GM19328 (cell line): ENCODE data around the gene GLRA3.
A peak's percentile ranks its signal among the peaks of the same experiment; 100 is the strongest.
"Not testable (repeated sequence)": the region's sequence is repeated elsewhere in the genome, so short reads cannot be mapped to it uniquely, and the experiment has no call there.

Experiments
- ATAC-seq: cut with Tn5 transposase; IDR thresholded peaks from one replicate; pipeline ENCODE4 v1.9.1; 2021; ENCODE audit warnings: mild to moderate bottlenecking, moderate library complexity; ENCODE audit not compliant: unreplicated experiment

The GLRA3 gene

DNA sequence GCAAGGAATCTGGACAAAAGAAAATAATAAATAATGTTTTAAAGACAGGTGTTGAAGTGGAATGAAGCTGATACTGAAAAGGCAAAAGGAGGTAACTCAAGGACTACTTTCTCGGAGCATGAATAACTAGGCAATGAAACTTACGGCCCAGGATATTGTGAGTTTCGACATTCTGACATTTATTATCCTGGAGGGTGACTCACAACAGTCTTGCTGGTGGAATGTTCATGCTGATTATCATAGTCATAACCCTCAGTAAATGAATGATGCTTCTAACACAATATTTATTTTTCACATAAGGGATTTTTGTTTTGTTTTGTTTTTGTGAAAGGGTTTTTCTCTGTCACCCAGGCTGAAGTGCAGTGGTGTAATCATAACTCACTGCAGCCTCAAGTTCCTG, 159.8 kb downstream of the GLRA3 start:
- ATAC-seq = no peak

DNA sequence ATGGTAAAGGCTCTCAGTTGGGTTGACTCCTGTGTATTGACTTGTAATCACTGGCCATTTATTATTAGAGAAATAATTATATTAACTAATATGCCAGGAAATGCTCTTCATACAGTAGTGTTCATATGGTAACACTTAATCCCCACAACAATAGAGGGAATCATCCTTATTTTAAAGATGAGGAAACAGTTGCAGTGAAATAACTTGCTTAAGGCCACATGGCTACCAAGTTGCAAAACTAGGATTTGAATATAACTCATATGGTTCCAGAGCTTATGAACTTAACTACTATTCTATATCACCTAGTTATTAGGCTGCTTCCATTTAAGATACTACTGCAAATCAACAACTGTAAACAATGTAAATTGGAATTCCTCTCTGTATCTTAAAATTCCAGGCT, 163.2 kb downstream of the GLRA3 start:
- no peak for ATAC-seq

DNA sequence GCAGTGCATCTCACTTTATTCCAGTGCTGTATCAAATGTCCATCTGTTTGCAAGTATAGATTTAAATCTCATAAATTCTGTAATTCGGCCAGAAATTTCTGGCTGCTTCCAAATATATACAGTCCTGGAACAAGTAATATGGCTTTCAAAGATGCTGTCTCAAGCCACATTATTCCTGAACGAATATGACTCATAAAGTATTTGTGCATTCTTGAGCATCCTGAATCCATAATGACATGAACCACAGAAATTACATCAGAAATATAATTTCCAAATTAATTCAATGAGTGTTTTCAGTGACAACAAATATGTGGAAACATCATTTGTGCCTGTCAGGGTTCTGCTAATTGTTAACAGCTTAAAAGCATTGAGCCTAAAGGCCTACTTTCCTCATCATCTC, 165.8 kb downstream of the GLRA3 start:
- no peak for ATAC-seq

DNA sequence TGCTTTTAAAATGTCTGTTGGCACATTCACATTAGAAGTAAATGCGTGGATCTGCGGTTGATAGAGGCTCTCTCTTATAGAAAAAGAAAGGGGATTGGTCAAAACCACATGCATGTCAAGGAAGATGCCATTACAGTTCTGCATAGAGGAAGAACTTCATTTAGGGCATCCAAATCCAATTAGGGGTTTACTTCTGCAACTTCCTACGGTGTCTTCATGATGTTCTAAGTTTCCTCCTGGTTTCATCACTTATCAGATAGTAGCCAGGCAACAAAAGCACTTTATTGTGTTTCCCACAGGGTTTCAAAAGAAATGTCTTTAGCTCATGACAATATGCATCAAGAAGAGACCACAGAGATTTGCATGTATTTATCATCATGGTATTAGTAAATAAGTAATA, 170.8 kb downstream of the GLRA3 start:
- ATAC-seq = no peak

DNA sequence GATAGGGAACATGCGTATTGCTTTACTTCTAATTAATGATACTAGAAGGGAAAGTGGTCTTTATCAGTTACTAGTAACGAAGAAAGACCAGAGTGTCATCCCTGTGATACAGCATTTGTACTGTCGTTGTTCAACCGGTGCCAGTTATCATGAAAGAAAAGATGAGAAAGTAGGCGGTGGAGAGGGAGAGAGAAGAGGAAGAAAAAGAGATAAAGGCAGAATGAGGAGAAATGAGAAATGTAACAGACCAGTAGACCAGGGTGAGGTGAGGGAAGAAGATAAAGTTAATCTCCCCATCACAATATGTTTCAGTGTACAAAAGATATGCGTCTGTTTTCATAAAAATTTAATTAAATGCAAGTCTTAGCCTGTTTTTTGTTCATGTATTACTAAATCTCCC, 171.6 kb downstream of the GLRA3 start:
- no peak for ATAC-seq

DNA sequence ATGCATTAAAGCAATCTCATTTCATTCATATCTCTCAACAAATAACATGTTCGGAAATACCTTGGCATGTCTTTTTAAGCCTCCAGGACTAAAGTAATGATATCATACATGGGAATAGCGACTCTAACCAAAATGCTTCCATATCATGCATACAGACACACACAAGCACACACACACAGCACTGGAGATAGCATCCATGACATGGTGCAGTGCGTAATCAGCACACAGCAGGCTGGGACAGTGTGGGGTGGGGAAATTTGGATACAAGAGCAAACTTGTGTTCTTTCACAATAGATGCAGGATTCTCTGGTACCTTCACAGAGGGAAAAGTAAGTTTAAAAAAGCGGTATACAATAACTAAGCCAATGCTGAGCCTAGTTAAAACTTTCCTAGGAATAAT, 174.4 kb downstream of the GLRA3 start:
- ATAC-seq = no peak

DNA sequence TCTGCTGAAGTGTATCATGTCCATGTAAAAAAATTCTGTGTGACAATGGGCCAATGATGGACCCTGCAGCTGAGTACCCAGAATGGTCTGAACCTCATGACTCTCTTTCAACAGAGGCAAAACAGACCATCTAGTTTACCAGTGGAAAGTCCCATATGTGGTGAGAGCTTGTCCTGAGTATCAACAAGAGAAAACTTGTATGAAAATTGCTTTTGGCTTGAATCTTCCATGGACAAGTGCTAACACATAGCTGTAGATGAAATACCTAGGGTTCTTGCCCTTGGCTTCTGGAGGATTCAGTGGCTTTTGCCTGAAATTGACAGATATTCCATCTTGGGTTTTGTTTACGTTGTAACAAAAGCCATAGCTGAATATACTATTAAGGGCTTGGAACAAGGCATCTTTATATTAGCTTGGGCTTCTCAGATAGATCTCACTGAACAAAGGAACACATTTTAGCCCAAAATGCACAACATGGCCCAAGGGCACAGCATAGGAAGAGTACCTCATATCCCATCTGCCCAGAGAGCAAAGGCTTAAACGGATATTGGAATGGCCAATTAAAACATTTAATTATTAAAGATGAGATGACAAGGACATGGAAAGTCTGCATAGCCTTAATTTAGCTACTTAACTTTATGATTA, 178.2 kb downstream of the GLRA3 start:
- ATAC-seq = no peak

DNA sequence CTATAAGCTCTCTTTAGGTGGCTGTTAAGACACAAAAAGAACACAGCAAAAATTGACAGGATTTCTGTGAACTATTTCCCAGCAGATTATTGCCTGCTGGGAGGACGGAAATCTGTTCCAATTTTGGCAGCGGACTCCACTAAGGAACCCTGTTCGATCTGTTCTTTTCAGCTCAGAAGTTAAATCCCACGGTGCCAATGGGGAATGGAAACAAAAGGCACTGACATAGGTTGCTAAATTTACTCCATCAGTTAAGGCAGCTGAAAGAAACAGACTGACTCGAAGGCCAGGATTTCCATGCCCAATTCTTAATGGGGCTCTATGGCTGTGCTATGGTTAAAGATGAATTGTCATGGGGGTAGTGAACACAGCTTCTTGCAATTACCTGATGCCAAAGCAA, 180.2 kb downstream of the GLRA3 start:
- ATAC-seq = no peak

DNA sequence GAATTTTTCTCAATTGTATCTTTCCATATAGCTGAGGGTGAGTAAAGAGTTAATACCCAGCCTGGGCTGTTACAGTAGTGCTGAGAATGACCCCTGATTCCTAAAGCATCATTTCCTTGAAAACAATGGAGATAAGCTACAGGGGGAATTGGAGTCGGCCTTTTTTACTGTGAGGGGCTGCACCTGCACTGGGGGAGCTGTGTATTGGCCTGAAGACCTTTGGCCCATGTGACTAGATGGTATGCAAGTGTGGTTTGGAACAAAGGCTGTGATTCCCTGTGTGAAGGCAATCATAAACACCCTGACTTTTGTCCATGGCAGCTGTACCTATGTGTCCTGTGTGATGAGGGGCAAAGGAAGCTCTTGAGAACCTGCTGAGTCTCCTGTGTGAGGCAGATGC, 182.7 kb downstream of the GLRA3 start:
- ATAC-seq = no peak

DNA sequence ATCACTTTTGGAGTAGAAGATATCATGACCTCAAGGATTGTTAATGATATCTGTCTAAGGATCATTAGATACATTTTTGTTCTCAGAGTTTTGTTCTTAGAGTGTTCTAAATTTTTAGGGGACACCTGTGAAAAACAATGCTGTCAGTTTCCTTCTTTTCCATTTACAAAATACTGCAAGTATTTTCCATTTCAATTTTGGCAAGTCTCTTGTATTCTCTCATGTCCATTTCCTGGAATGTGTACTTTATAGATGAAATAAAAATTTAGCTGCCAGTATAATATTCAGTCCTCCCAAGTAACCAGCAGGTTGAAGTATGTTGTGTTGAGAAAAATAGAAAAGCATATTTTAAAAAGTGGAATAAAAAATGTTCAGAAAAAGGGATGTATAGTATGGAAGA, 188.9 kb downstream of the GLRA3 start:
- no peak for ATAC-seq

DNA sequence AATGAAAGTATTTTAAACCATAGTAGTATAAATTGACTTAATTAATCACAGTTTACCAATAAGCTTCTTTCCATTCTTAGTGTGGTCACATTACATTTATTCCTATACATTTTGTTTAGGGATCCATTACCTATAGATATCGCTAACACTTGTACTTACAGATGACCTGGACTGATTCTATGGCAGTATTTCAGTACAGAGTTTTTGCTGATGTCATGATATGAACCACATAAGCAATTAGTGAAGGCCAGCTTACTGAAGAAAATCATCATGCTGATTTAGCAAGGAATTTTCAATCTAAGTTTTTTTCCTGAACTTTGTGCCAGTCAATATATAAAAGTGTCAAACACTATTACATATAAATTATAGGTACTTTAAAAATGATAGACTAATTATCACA, 193.3 kb downstream of the GLRA3 start:
- no peak for ATAC-seq

DNA sequence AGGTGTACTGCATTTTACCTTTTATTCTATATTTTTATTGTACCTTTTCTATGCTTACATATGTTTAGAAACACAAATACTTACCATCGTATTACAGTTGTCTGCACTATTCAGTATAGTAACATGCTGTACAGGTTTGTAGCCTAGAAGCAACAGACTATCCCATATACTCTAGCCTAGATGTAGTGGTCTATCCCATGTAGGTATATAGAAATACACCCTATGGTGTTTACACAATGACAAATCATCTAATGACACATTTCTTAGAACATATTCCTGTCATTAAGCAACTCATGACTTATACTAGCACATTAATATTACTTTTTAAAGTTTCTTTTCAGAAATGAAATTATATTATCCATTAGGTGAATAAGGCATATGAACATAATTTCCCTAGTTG, 195.6 kb downstream of the GLRA3 start:
- no peak for ATAC-seq

DNA sequence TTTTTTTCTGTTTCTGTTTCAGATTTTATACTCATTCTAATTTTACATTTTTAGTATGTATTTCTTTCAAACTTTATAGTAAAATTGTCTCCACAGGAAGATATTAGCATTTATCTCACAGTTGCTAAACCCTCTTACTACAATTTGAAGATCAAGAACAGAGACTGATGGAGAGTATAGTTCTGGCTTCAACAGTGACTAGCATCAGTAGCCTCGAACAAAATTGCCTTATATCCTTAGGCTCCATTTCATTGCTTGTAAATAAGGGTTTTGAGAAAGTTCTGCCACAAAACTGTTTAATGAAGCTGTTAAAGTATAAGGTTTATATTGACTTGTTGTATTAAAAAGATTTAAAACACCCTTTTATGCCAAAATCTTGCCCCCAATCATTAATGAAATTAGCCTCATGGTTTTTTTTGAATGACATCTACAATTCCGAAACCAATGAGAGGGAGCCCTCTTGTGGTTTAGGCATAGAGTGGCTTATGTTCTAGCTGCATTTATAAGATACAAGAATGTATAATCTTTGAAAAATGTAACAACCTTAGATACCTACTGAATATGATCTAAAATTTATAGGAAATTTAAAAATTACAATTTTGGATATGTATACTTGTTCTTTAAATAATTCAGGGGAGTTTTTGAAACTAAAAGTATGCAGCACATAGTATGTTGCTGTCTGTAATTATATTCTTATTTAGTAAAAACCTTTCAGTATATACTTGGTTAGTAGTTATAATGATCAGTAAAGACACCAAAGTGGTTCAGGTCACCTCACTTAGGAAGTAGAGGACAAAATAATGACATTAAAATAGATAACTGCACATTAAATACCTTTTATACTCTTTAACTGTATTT, 196.9 kb downstream of the GLRA3 start:
- ATAC-seq = peak; percentile 62

DNA sequence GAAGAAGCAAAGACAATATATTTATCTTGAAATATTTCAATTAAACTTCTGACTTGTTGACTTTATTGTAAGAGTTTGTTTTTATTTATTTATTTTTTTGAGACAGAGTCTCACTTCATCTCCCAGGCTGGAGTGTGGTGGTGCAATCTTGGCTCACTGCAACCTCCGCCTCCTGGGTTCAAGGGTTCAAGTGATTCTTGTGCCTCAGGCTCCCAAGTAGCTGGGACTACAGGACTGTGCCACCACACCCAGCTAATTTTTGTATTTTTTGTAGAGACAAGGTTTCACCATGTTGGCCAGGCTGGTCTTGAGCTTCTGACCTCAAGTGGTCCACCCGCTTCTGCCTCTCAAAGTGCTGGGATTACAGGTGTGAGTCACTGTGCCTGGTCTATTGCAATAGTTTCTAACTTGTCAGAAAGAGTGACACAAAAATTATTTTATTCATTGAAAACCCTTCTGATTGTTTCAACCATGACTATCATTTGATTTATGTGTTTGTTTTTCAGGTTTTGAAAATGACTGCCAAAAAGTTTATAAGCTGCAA, 199.1 kb downstream of the GLRA3 start:
- not testable (repeated sequence) for ATAC-seq

DNA sequence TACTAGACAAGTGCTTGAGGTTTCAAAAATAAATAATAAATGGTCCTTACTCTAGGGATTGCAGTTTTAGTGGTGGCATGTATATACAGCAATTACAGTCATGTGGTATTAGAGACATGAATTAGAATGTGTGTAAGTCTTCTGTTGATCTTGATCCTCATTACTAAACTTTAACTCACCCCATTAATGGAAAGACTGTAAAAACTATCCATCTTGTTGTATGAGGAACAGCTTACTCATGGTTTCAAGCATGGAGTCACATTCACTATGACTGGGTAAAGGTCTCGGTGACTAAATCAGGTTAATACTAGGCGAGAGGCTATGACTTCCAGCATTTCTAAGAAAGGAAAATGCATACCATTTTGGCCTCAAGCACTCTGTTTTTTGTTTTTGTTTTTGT, 199.8 kb downstream of the GLRA3 start:
- ATAC-seq = no peak

DNA sequence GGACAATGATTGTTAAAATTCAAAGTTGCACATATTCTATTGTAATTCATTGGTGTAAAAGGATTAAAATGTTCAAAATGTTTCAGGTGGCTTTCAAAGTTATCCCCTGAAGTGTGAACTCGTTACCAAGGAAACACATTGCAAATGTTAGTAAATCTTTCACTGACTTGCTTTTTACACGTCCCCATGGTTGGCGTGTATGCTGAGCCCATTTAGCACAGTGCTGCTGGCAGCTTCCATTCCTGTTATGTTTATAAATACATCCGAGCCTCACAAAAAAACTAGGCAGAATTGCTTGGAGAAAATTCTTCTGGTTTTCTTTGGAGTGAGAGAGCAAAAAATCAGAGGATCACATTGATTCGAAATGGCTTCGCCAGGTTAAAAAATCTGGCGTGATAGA, 200.9 kb downstream of the GLRA3 start:
- ATAC-seq = no peak

DNA sequence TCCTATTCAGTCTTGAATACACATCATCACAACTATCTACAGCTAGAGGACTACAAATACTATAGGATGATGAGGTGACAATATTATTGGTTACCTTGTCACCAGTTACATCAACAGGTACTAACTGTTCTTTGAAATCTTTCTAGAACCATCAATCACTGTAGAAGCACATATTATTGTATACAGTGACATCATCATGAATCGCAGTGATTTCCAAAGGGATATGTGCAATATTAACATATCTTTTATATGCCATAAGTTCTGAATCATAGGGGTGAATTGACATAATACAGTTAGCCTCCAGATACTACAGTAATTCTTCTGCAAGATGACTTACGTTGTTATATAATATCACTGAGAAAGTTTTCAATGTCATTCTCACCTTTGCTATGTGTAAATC, 201.6 kb downstream of the GLRA3 start:
- ATAC-seq = no peak

DNA sequence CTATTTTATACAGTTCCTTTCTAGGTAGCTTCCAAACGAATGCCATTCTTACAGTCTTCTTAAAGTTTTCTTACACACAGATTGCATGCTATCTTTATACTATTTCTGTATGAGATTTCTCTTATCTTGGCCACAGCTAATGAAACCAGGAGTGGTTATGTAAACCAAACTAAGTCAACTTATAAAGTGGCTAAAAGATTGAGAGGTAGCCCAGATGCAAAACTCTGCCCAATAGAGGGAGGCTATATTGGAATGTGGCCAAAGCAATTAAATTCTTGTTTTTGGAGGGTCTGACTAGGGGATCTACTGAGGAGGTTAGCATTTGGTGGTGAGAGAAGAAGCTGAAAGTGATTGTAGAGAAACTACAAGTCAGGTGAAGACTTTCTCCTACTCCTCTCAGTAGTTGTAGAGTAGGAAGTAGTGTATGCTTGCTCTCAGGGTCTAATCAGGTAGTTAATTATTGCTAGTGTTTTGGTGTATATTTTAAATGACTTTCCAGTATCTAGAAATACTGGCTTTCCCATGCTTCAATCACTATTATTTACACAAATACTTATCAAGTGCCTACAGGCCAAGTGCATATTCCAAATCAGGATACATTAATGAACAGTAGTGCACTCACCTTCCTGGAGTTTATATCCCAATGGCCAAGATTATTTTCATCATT, 202.6 kb downstream of the GLRA3 start:
- ATAC-seq = no peak

DNA sequence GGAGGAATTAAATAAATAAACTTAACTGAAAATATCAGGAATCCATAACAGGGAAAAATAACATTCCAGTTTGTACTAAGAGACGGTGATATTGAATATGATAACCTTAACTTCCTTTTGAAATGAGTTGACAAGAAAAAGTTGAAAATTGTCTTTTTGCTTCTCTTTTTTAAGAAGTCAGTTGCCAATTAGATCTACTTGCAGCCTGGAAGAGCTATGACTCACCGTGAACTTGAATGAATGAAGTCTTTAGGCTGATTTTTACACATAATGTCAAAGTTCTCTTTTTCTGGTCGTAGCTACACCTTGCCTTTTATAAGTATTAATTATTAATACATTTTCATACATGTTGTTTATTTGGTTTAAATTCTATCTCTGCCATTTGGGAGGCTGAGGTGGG, 212.4 kb downstream of the GLRA3 start:
- ATAC-seq = no peak

DNA sequence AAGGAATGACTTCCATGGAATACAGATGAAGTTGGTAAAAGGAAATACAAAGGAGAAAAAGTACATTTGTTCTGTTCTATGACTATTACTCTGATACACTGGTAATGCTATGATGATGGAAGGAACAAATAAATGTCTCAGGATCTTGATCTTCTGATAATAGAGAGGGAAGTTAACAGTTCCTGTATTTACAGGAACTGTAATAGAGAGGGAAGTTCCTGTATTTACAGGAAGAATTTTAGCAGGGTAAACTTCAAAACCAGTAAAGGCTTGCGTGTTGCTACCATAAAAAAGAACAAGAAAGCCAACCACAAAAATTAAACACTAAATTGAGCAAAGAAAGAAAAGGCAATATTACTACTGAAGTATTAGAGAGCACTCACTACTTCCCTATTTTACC, 215.1 kb downstream of the GLRA3 start:
- ATAC-seq = no peak

DNA sequence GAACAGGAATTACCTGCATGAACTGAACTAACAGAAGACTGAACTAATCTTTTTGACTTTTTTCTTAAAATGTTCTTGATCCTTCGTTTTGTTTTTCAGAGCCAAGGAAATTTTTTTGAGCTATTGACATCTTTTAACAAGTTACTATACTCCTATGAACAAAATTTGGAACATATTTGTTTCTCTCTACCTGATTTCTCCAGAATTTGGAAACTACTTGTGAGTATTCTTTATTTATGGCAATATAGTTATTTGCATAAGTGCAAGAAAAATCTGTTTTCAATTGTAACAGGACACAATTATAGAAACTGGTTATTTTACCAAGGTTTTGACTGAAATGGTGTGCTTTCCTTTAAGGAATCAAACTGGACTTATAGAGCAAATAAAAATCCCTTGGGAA, 217.3 kb downstream of the GLRA3 start:
- ATAC-seq = no peak

DNA sequence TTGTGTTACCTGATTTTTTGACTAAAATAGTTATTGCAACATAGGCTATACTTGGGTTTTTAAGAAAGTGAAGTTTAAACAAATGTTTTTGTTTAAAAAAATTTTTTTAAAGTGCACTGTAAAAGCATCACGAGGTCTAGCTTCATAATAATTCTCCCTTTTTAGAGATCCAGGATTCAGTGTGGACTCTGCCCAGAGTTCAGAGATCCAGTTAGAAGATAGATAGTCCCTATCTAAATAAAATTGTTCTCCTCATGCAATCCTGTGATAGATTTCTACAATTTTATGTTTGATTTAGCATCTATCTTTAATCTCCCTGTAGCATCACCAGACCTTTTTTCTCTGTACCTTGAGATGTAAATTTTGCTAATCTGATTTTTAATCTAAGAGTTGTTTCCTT, 221.3 kb downstream of the GLRA3 start:
- ATAC-seq = no peak
